OCI-LY1 (cell line): ENCODE measurements around the gene GPSM1.
"Not testable (repeated sequence)": the region's sequence is repeated elsewhere in the genome, so short reads cannot be mapped to it uniquely, and the experiment has no call there.

Experiments
- H2AFZ ChIP-seq: fragments of 200-600 bp; sonication (generic), shearing (Covaris generic); 2 replicates; pipeline ENCODE4 v1.6.0; 2014; ENCODE audit warnings: antibody characterized with exemption, mild to moderate bottlenecking, low read length
- H3F3A ChIP-seq: fragments of 200-600 bp; sonication (generic), shearing (Covaris generic); 2 replicates; pipeline ENCODE4 v1.6.0; 2014; ENCODE audit warnings: mild to moderate bottlenecking, antibody characterized with exemption, low read length, moderate library complexity; ENCODE audit not compliant: insufficient read depth
- H3K27ac ChIP-seq: fragments of 200-600 bp; sonication (generic); 2 replicates; pipeline ENCODE4 v1.5.1; 2014; ENCODE audit warnings: low read length, mixed run types, mild to moderate bottlenecking, low read depth; ENCODE audit not compliant: poor library complexity, severe bottlenecking
- H3K27me3 ChIP-seq: fragments of 200-600 bp; sonication (generic); 2 replicates; pipeline ENCODE4 v1.6.0; 2014; ENCODE audit warnings: antibody characterized with exemption, mild to moderate bottlenecking, low read length, moderate library complexity; ENCODE audit not compliant: insufficient read depth
- H3K36me3 ChIP-seq: fragments of 200-600 bp; sonication (generic); 2 replicates; pipeline ENCODE4 v1.6.1; 2014; ENCODE audit warnings: mild to moderate bottlenecking, antibody characterized with exemption, low read length, moderate library complexity, mixed read lengths; ENCODE audit not compliant: insufficient read depth
- H3K4me1 ChIP-seq: fragments of 200-600 bp; sonication (generic); 2 replicates; pipeline ENCODE4 v1.5.1; 2014; ENCODE audit warnings: mild to moderate bottlenecking, low read length, moderate library complexity; ENCODE audit not compliant: insufficient read depth, severe bottlenecking
- H3K4me2 ChIP-seq: fragments of 200-600 bp; sonication (generic), shearing (Covaris generic); 2 replicates; pipeline ENCODE4 v1.6.1; 2014; ENCODE audit warnings: low read length
- H3K4me3 ChIP-seq: fragments of 200-600 bp; sonication (generic); 2 replicates; pipeline ENCODE4 v1.5.1; 2014; ENCODE audit warnings: low read length, low read depth, mild to moderate bottlenecking, mixed read lengths; ENCODE audit not compliant: poor library complexity, severe bottlenecking
- H3K79me2 ChIP-seq: fragments of 200-600 bp; shearing (Covaris generic); 2 replicates; pipeline ENCODE4 v1.6.1; 2016; ENCODE audit warnings: mixed run types, low read length, mixed read lengths; ENCODE audit not compliant: insufficient read depth
- H3K9ac ChIP-seq: fragments of 200-600 bp; sonication (generic), shearing (Covaris generic); 2 replicates; pipeline ENCODE4 v1.6.1; 2014; ENCODE audit warnings: mild to moderate bottlenecking, low read length, mixed read lengths
- H3K9me2 ChIP-seq: fragments of 200-600 bp; sonication (generic), shearing (Covaris generic); 2 replicates; pipeline ENCODE4 v1.6.1; 2014; ENCODE audit warnings: low read depth, mild to moderate bottlenecking, low read length, mixed read lengths
- H3K9me3 ChIP-seq: fragments of 200-600 bp; shearing (Covaris generic); 2 replicates; pipeline ENCODE4 v1.6.1; 2014; ENCODE audit warnings: low read length, mixed read lengths
- H4K20me1 ChIP-seq: fragments of 200-600 bp; sonication (generic), shearing (Covaris generic); 2 replicates; pipeline ENCODE4 v1.6.0; 2016; ENCODE audit warnings: mild to moderate bottlenecking, low read length; ENCODE audit not compliant: insufficient read depth
- EZH2 ChIP-seq: fragments of 200-600 bp; sonication (generic), shearing (Covaris generic); IDR thresholded peaks from 2 replicates; pipeline ENCODE4 v1.8.0; 2017; ENCODE audit warnings: borderline replicate concordance, mixed run types, mild to moderate bottlenecking, antibody characterized with exemption, low read length, moderate library complexity, mixed read lengths
- TF ChIP-seq, protein P1 (sequence below): fragments of 200-600 bp; sonication (generic), shearing (Covaris generic); IDR thresholded peaks from 2 replicates; pipeline ENCODE4 v1.5.1; 2017; ENCODE audit warnings: mild to moderate bottlenecking, antibody characterized with exemption, low read length, moderate library complexity, mixed read lengths

GPSM1 gene

GRCh38 chr9:136318776-136319241 lies 8.5 kb upstream of the GPSM1 start:
- no peak for TF ChIP-seq EZH2
- TF ChIP-seq, protein P1, sequence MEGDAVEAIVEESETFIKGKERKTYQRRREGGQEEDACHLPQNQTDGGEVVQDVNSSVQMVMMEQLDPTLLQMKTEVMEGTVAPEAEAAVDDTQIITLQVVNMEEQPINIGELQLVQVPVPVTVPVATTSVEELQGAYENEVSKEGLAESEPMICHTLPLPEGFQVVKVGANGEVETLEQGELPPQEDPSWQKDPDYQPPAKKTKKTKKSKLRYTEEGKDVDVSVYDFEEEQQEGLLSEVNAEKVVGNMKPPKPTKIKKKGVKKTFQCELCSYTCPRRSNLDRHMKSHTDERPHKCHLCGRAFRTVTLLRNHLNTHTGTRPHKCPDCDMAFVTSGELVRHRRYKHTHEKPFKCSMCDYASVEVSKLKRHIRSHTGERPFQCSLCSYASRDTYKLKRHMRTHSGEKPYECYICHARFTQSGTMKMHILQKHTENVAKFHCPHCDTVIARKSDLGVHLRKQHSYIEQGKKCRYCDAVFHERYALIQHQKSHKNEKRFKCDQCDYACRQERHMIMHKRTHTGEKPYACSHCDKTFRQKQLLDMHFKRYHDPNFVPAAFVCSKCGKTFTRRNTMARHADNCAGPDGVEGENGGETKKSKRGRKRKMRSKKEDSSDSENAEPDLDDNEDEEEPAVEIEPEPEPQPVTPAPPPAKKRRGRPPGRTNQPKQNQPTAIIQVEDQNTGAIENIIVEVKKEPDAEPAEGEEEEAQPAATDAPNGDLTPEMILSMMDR, result no peak
- Histone ChIP-seq H3K4me2 (no peak overlapping the region), H3K4me1 (no peaks in the 10 kb centered on the region), H3F3A (no peaks in the 10 kb centered on the region), H3K27ac (no peak overlapping the region), H3K27me3 (peaks cover 41% of the 10 kb centered on the region; the same call in 1 of the 2 replicates), H3K9me2 (no peaks in the 10 kb centered on the region), H3K9me3 (peaks cover 8% of the 10 kb centered on the region), H3K79me2 (no peaks in the 10 kb centered on the region), H3K36me3 (peaks cover 9% of the 10 kb centered on the region; the same call in 1 of the 2 replicates), H4K20me1 (no peaks in the 10 kb centered on the region), H3K9ac (no peak overlapping the region), H2AFZ (no peak overlapping the region), H3K4me3 (no peak overlapping the region)

GRCh38 chr9:136319244-136319643 lies 8.1 kb upstream of the GPSM1 start:
- not testable (repeated sequence) for H3K9ac ChIP-seq, H3K27ac ChIP-seq

DNA sequence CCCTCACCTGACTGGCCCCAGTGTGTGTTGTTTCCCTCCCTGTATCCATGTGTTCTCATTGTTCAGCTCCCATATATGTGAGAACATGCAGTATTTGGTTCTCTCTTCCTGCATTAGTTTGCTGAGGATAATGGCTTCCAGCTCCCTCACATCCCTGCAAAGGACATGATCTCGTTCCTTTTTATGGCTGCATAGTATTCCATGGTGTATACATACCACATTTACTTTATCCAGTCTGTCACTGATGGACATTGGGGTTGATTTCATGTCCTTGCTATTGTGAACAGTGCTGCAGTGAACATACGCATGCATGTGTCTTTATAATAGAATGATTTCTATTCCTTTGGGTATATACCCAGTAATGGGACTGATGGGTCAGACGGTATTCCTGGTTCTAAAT lies 7.4 kb upstream of the GPSM1 start:
- not testable (repeated sequence) for H3K9me2 ChIP-seq, H3K4me2 ChIP-seq, H3K9me3 ChIP-seq, H4K20me1 ChIP-seq, H3F3A ChIP-seq, H3K4me1 ChIP-seq, H3K4me3 ChIP-seq, H3K9ac ChIP-seq, H3K79me2 ChIP-seq, H2AFZ ChIP-seq, H3K36me3 ChIP-seq, H3K27ac ChIP-seq
- H3K27me3 ChIP-seq, result peaks cover 31% of the 10 kb centered on the region; the same call in 1 of the 2 replicates

More at GRCh38 chr9:136319244-136319643, 8.1 kb upstream of the GPSM1 start:
- not testable (repeated sequence) for H3K4me3 ChIP-seq, H3K4me2 ChIP-seq, H3K9me2 ChIP-seq, H3K36me3 ChIP-seq, H3K4me1 ChIP-seq, H3K79me2 ChIP-seq, H3F3A ChIP-seq, H4K20me1 ChIP-seq, H3K9me3 ChIP-seq, H2AFZ ChIP-seq
- H3K27me3 ChIP-seq, result peaks cover 37% of the 10 kb centered on the region; the same call in 1 of the 2 replicates

- H3K36me3 ChIP-seq, H3K9me2 ChIP-seq, H4K20me1 ChIP-seq, H2AFZ ChIP-seq, H3K4me2 ChIP-seq, H3K4me3 ChIP-seq, H3F3A ChIP-seq, H3K79me2 ChIP-seq, H3K9ac ChIP-seq, H3K4me1 ChIP-seq, H3K27ac ChIP-seq, H3K9me3 ChIP-seq: not testable (repeated sequence)
- peaks cover 21% of the 10 kb centered on the region; the same call in 1 of the 2 replicates for H3K27me3 ChIP-seq
These were observed 6.4 kb upstream of the GPSM1 start for GRCh38 chr9:136320972-136321371.

DNA sequence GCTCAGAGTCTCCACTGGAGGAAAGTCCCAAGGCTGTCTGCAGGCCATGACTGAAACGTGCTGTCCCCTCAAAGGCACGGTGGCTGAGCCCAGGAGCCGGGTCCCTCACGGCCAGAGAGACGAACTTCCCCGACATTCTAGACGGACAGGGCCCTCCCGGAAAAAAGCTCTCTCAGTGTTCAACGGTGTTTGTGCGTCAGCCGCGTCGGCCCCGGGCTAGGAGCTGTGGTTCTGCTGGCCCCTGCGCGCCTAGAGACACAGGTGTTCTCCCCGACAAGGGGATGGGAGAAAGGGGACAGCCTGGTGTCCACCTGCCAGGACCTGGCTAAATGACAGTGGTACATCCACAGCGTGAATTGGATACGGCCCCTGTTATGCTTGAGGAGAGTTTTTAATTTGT lies 5.8 kb upstream of the GPSM1 start:
- H3K36me3 ChIP-seq, result no peaks in the 10 kb centered on the region; the same call in 1 of the 2 replicates
- H3K4me3 ChIP-seq, result no peak overlapping the region
- no peak overlapping the region for H3K27ac ChIP-seq

More for the DNA sequence above, 5.8 kb upstream of the GPSM1 start:
- H3K9me2 ChIP-seq, result no peaks in the 10 kb centered on the region
- H2AFZ ChIP-seq, result no peak overlapping the region
- TF ChIP-seq EZH2, result no peak
- TF ChIP-seq, protein P1, result no peak
- no peak overlapping the region for H3K4me2 ChIP-seq
- peaks cover 15% of the 10 kb centered on the region; the same call in 1 of the 2 replicates for H3K27me3 ChIP-seq
- no peaks in the 10 kb centered on the region for H3K79me2 ChIP-seq
- H3K9ac ChIP-seq, result no peak overlapping the region
- no peaks in the 10 kb centered on the region for H3K9me3 ChIP-seq
- H3F3A ChIP-seq, result no peaks in the 10 kb centered on the region
- H3K4me1 ChIP-seq, result no peaks in the 10 kb centered on the region
- H4K20me1 ChIP-seq, result no peaks in the 10 kb centered on the region
